Measurements from ENCODE around the gene ZNF526. TPM values are rescaled to one million over a fixed set of nuclear protein-coding genes. Genes with fewer than 3 reads are reported as not detected.

The ZNF526 gene, protein sequence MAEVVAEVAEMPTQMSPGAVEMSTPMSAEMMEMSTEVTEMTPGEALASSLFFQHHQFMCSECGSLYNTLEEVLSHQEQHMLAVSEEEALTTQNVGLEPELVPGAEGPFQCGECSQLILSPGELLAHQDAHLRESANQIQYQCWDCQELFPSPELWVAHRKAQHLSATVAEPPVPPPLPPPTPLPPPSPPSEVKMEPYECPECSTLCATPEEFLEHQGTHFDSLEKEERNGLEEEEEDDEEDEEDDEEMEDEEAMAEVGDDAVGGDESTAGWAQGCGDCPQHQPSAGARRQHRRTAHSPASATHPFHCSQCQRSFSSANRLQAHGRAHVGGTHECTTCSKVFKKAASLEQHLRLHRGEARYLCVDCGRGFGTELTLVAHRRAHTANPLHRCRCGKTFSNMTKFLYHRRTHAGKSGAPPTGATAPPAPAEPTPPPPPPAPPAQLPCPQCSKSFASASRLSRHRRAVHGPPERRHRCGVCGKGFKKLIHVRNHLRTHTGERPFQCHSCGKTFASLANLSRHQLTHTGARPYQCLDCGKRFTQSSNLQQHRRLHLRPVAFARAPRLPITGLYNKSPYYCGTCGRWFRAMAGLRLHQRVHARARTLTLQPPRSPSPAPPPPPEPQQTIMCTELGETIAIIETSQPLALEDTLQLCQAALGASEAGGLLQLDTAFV
- total RNA-seq = 11.7 TPM
- long read RNA-seq, full-length matches to known transcripts = 8 of 16 reads
- long read RNA-seq, partial matches to known transcripts = 0 of 16 reads
- long read RNA-seq, other reads (novel, unspliced or antisense) = 8 of 16 reads

DNA sequence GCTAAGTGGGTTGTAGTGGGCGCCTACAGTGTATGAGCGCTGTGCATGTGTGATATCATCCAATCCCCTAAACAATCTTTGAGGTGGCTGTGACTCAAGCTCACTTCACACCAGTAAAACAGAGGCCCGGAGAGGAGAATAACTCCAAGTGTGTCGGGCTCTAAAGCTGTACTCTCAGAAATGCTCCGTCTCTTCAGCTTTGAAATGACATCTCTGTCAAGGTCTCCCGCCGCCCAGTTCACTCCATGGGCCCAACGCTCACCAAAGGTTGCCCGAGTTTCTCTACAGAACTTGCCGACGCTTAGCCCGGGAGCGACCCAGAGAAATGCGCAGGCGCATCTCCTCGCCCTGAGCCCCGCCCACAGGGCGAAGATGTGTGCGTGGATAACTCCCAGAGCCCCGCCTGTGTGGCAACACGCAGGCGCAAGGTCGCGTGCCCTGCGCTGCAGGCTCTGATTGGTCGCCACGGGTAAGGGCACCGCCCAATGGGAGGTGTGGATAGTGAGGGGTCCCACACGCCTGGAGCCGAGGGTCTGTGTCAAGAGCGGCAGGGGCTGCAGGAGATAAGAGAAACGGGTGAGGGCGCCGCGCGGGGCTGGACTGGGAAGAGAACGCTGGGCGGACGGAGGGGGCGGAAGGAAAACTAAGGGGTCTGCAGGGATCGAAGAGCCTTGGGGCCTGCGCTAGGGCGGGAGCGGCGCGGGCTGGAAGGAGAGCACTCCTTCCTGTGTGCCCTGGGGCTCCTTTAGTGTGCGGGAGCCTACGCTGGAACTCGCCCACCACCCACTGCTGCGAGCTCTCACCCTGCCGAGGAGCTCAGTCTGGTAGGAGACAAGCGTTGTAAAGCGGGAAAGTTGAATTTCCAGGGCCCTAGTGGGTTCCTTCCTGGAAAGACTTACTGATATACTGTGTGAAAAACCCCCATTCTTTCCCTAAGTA, at the start of gene ZNF526:
Gene ZNF526, plus strand, starts transcription at position 501 of the 939 bp plus-strand sequence. CDS start 4,092 bp downstream, outside the sequence.
- Histone ChIP-seq H3K36me3 (peaks cover 14% of the 10 kb centered on the region), H3K4me1 (peaks cover 52% of the 10 kb centered on the region), H3K9me3 (no peaks in the 10 kb centered on the region), H3K27ac (peak within 1 kb of the TSS; percentile 73), H3K27me3 (ENCODE audit: low read depth) (no peaks in the 10 kb centered on the region), H3K4me3 (peak within 1 kb of the TSS; percentile 76)
- ATAC-seq (peak; percentile 94), DNase-seq (peak; percentile 98)
- TF ChIP-seq, protein P1, sequence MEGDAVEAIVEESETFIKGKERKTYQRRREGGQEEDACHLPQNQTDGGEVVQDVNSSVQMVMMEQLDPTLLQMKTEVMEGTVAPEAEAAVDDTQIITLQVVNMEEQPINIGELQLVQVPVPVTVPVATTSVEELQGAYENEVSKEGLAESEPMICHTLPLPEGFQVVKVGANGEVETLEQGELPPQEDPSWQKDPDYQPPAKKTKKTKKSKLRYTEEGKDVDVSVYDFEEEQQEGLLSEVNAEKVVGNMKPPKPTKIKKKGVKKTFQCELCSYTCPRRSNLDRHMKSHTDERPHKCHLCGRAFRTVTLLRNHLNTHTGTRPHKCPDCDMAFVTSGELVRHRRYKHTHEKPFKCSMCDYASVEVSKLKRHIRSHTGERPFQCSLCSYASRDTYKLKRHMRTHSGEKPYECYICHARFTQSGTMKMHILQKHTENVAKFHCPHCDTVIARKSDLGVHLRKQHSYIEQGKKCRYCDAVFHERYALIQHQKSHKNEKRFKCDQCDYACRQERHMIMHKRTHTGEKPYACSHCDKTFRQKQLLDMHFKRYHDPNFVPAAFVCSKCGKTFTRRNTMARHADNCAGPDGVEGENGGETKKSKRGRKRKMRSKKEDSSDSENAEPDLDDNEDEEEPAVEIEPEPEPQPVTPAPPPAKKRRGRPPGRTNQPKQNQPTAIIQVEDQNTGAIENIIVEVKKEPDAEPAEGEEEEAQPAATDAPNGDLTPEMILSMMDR (IDR thresholded peaks at IDR 0.05) = no peak
- intact Hi-C loops (cut with DNase I) = no loop called here

DNA sequence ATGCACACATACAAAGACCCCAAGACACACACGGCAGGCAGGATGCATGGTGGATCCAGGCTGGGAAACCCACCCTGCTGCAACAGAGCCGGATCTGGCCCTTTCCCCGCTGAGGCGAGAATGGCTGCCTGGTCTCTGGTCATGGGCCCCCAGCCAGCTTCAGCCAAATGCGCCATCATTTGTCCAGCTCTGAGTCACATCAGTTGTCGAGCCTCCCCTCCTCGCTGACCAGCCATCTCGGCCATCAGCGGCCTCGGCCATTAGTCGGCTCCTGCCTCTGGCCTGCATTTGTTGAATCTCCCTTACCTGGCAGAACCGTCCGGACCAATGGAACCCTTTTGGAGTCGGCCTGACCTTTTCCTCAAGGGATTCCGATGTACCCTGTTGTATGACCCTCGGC, 49.4 kb upstream of the ZNF526 start:
- DNase-seq = no peak
- TF ChIP-seq, protein P1 (IDR thresholded peaks at IDR 0.05) = no peak
- intact Hi-C loops (cut with DNase I) = no loop called here
- peaks cover 30% of the 10 kb centered on the region for H3K27me3 ChIP-seq (ENCODE audit: low read depth)
- peaks cover 3% of the 10 kb centered on the region for H3K4me1 ChIP-seq
- no peak overlapping the region for H3K4me3 ChIP-seq
- H3K27ac ChIP-seq = no peak overlapping the region
- H3K9me3 ChIP-seq = no peaks in the 10 kb centered on the region
- H3K36me3 ChIP-seq = no peaks in the 10 kb centered on the region
- no peak for ATAC-seq

DNA sequence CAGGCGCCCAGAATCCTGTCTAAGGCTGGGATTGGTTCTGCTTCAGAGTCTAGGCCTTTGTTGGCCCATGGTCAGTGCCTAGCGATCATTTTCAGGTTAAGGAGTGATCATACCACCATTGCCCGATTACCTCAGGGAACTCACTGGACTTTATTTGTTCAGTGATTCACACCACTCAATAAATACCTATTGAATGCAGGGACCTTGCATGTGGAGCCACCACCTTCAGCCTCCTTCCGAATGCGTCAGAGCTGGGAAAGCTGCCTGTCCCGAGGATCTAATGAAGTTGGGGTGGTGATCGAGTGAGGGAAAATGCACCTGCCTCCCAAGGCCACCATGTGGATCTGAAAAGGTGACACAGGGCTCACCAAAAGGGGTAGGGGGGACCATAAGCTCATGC, 47.9 kb upstream of the ZNF526 start:
- Histone ChIP-seq H3K4me1 (peaks cover 13% of the 10 kb centered on the region), H3K27ac (no peak overlapping the region), H3K27me3 (ENCODE audit: low read depth) (peaks cover 39% of the 10 kb centered on the region), H3K4me3 (no peak overlapping the region), H3K36me3 (no peaks in the 10 kb centered on the region), H3K9me3 (no peaks in the 10 kb centered on the region)
- DNase-seq (no peak), ATAC-seq (no peak)
- intact Hi-C loops (cut with DNase I) = no loop called here
- TF ChIP-seq, protein P1 (IDR thresholded peaks at IDR 0.05) = no peak

DNA sequence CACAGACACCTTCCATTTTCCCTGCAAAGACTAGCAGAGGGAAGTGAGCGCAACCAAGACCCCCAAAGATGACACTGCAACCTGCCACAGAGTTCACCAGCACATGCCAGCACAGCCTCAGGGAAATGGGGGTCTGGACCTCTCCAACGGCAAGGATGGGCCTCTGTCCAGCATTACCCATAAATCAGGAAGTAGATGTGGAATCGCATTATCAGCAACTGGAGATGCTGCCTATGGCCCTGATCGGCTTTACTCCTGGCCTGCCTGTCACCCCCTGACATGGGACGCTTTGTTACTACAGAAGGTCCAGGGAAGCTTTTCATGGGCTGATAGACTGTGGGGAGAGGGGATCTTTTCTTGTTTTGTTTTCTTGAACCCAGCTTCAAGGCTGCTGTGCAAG, 46.4 kb upstream of the ZNF526 start:
- Histone ChIP-seq H3K9me3 (no peaks in the 10 kb centered on the region), H3K27ac (no peak overlapping the region), H3K36me3 (no peaks in the 10 kb centered on the region), H3K27me3 (ENCODE audit: low read depth) (peaks cover 54% of the 10 kb centered on the region), H3K4me3 (no peak overlapping the region), H3K4me1 (peaks cover 14% of the 10 kb centered on the region)
- DNase-seq (no peak), ATAC-seq (no peak)
- TF ChIP-seq, protein P1 (IDR thresholded peaks at IDR 0.05) = no peak
- intact Hi-C loops (cut with DNase I) = no loop called here

DNA sequence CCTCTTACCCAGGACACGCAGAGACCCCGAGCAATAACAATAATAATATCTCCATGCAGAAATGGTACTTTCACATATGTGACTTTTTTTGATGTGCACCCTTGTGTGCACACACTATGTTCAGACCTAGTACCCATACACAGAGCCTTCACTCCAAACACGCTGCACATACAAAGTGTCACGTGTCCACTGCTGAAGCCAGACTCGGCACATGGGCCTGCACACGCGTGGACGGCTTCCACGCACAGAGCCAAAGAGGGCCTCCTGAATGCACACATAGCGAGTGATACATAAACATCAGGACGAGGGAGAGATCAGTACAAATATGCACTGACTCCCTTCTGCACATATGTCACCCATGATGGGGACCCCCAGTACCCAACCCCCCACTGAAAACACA, 45.9 kb upstream of the ZNF526 start:
- TF ChIP-seq, protein P1 (IDR thresholded peaks at IDR 0.05) = no peak
- H3K9me3 ChIP-seq = no peaks in the 10 kb centered on the region
- H3K4me1 ChIP-seq = peaks cover 14% of the 10 kb centered on the region
- H3K27ac ChIP-seq = no peak overlapping the region
- no peak for ATAC-seq
- peaks cover 58% of the 10 kb centered on the region for H3K27me3 ChIP-seq (ENCODE audit: low read depth)
- H3K4me3 ChIP-seq = no peak overlapping the region
- no peaks in the 10 kb centered on the region for H3K36me3 ChIP-seq
- intact Hi-C loops (cut with DNase I) = no loop called here
- DNase-seq = no peak

Measured in lower lobe of right lung (tissue), 2 donors.